HG02763 (cell line): ENCODE measurements around the gene LEF1.

Experiments
- ATAC-seq: cut with Tn5 transposase; IDR thresholded peaks from one replicate; pipeline ENCODE4 v1.9.1; 2021; ENCODE audit warnings: mild to moderate bottlenecking, moderate library complexity; ENCODE audit not compliant: unreplicated experiment

The LEF1 gene

GRCh38 chr4:108005807-108006206, 162.9 kb downstream of the LEF1 start:
- ATAC-seq = no peak

- ATAC-seq = no peak
Measured at GRCh38 chr4:108004646-108005045, 164.1 kb downstream of the LEF1 start.

GRCh38 chr4:108003982-108004515, 164.7 kb downstream of the LEF1 start:
- ATAC-seq = no peak

GRCh38 chr4:108001540-108002135, 167.1 kb downstream of the LEF1 start:
- ATAC-seq = no peak

- no peak for ATAC-seq
Measured at GRCh38 chr4:107999932-108000539, 168.7 kb downstream of the LEF1 start.

- ATAC-seq = no peak
Measured at GRCh38 chr4:107997794-107998193, 170.9 kb downstream of the LEF1 start.
